Breast epithelium (tissue), 3 donors: Measurements from ENCODE around the gene MFN2.

Experiments used
- CTCF ChIP-seq, 3 donors: fragments of 450-650 bp; IDR thresholded peaks; one replicate each; pipeline ENCODE4 v1.5.1; 2016 to 2017; ENCODE audit warnings: antibody characterized with exemption in 3 of 3, mild to moderate bottlenecking in 3 of 3, moderate library complexity in 3 of 3
- POLR2A ChIP-seq: fragments of 450-650 bp; IDR thresholded peaks from one replicate; pipeline ENCODE4 v1.6.1; 2016; ENCODE audit warnings: antibody characterized with exemption, mild to moderate bottlenecking, moderate library complexity

- TF ChIP-seq CTCF (IDR thresholded peaks at IDR 0.05) (no peak), POLR2A (no peak)
Measured at GRCh38 chr1:11998636-11999035, 18.4 kb downstream of the MFN2 start.
